ENCODE data around the gene NIPBL. TPM values are rescaled to one million over a fixed set of nuclear protein-coding genes. Genes with fewer than 3 reads are reported as not detected.

Gene NIPBL
- total RNA-seq, 1 donor from 2014 or later: 67.3 TPM

DNA sequence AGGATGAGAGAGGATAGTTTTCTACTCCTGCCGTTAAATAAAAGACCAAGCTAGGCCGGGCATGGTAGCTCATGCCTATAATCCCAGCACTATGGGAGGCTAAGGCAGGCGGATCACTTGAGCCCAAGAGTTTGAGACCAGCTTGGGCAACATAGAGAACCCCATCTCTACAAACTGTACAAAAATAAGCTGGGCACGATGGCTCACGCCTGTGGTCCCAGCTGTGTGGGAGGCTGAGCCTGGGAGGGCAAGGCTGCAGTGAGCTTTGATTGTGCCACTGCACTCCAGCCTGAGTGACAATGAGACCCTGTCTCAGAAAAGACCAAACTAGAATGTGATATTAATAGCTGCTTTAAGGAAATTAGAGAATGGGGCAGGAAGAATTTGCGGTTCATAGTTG lies 158.4 kb downstream of the NIPBL start:
- ATAC-seq (no peak), DNase-seq (no peak)
- peaks cover 61% of the 10 kb centered on the region for H3K36me3 ChIP-seq
- intact Hi-C loops (cut with DNase I): no loop called here
- no peak overlapping the region for H3K27ac ChIP-seq
- TF ChIP-seq, protein P1, sequence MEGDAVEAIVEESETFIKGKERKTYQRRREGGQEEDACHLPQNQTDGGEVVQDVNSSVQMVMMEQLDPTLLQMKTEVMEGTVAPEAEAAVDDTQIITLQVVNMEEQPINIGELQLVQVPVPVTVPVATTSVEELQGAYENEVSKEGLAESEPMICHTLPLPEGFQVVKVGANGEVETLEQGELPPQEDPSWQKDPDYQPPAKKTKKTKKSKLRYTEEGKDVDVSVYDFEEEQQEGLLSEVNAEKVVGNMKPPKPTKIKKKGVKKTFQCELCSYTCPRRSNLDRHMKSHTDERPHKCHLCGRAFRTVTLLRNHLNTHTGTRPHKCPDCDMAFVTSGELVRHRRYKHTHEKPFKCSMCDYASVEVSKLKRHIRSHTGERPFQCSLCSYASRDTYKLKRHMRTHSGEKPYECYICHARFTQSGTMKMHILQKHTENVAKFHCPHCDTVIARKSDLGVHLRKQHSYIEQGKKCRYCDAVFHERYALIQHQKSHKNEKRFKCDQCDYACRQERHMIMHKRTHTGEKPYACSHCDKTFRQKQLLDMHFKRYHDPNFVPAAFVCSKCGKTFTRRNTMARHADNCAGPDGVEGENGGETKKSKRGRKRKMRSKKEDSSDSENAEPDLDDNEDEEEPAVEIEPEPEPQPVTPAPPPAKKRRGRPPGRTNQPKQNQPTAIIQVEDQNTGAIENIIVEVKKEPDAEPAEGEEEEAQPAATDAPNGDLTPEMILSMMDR (IDR thresholded peaks at IDR 0.05): no peak
- no peaks in the 10 kb centered on the region for H3K9me3 ChIP-seq
- H3K4me3 ChIP-seq: no peak overlapping the region
- H3K27me3 ChIP-seq (ENCODE audit: low read depth): no peaks in the 10 kb centered on the region
- no peaks in the 10 kb centered on the region for H3K4me1 ChIP-seq

DNA sequence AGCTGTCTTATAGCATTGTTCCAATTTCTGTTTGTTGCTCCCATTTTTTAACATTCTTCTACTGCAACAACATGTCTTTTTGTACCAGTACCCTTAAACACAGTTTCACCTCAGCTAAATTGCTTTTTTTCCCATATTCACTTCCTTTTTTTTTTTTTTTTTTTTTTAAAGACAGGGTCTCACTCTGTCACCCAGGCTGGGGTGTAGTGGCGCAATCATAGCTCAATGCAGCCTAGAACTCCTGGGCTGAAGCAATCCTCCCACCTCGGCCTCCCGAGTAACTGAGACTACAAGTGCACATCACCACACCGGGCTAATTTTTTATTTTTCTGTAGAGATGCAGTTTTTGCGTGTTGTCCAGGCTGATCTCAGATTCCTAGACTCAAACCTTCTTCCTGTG lies 161.3 kb downstream of the NIPBL start:
- H3K4me1 ChIP-seq: no peaks in the 10 kb centered on the region

DNA sequence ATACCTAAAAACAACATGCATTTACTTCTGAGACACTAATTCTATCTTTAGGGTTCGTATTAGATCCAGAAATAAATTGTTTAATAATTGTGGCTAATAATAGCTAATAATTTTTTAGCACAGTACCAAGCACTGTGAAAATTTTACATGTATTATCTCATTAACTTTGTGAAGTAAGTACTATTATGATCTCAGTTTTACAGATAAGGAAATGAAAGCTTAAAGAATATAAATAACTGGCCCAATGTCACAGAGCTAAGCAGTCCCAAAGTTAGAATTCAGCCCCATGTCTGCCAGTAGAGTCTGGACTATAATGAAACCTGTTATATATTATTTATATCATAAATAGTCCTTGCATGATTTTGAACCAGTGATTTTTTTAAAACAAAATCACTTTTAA lies 163.3 kb downstream of the NIPBL start:
- H3K9me3 ChIP-seq: no peaks in the 10 kb centered on the region
- H3K27me3 ChIP-seq (ENCODE audit: low read depth): no peaks in the 10 kb centered on the region
- no peak overlapping the region for H3K4me3 ChIP-seq
- H3K4me1 ChIP-seq: no peaks in the 10 kb centered on the region
- no peak for ATAC-seq
- DNase-seq: no peak
- intact Hi-C loops (cut with DNase I): no loop called here
- H3K27ac ChIP-seq: no peak overlapping the region
- H3K36me3 ChIP-seq: peaks cover 73% of the 10 kb centered on the region
- TF ChIP-seq, protein P1 (IDR thresholded peaks at IDR 0.05): no peak

More for the DNA sequence above, 161.3 kb downstream of the NIPBL start:
- ATAC-seq (no peak), DNase-seq (no peak)
- intact Hi-C loops (cut with DNase I): no loop called here
- H3K4me3 ChIP-seq: no peak overlapping the region
- H3K27me3 ChIP-seq (ENCODE audit: low read depth): no peaks in the 10 kb centered on the region
- no peak overlapping the region for H3K27ac ChIP-seq
- H3K9me3 ChIP-seq: no peaks in the 10 kb centered on the region
- peaks cover 62% of the 10 kb centered on the region for H3K36me3 ChIP-seq
- TF ChIP-seq, protein P1 (IDR thresholded peaks at IDR 0.05): no peak

DNA sequence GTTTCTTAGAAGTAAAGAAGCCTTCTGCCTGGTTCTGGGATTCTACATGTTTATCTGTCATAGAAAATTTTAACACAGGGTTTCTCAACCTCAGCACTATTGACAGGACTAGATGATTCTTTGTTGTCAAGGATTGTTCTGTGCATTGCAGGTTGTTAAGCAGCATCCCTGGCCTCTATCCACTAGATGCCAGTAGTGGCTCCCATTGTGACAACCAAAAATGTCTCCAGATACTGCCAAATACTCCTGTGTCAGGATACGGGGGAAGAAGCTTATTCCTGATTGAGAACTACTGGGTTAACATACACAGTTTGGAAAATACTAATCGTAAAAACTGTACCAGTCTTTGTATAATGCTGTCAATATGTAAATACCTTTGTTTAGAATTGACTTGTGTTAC lies 167.1 kb downstream of the NIPBL start:
- intact Hi-C loops (cut with DNase I): no loop called here
- DNase-seq (no peak), ATAC-seq (no peak)
- Histone ChIP-seq H3K27ac (no peak overlapping the region), H3K36me3 (peaks cover 98% of the 10 kb centered on the region), H3K4me1 (no peaks in the 10 kb centered on the region), H3K4me3 (no peak overlapping the region), H3K27me3 (ENCODE audit: low read depth) (no peaks in the 10 kb centered on the region), H3K9me3 (no peaks in the 10 kb centered on the region)
- TF ChIP-seq, protein P1 (IDR thresholded peaks at IDR 0.05): no peak

DNA sequence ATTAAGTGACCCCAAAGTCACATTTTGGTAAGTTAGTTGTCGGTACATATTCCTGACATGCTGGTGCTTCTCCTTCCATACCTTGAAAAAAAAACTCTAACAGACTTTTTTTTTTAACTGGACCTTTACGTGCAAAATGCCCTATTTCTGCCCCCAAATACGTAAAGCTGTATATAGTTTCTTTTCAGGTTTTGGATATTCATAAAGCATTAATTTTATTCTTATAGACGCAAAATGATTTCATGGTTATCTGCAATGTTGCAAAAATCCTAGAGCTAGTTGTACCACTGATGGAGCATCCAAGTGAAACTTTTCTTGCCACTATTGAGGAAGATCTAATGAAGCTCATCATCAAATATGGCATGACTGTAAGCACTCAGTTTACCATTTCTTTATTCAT lies 167.6 kb downstream of the NIPBL start:
- DNase-seq (no peak), ATAC-seq (no peak)
- intact Hi-C loops (cut with DNase I): no loop called here
- H3K4me3 ChIP-seq: no peak overlapping the region
- H3K4me1 ChIP-seq: no peaks in the 10 kb centered on the region
- no peak overlapping the region for H3K27ac ChIP-seq
- no peaks in the 10 kb centered on the region for H3K27me3 ChIP-seq (ENCODE audit: low read depth)
- no peaks in the 10 kb centered on the region for H3K9me3 ChIP-seq
- TF ChIP-seq, protein P1 (IDR thresholded peaks at IDR 0.05): no peak
- peaks cover 98% of the 10 kb centered on the region for H3K36me3 ChIP-seq

DNA sequence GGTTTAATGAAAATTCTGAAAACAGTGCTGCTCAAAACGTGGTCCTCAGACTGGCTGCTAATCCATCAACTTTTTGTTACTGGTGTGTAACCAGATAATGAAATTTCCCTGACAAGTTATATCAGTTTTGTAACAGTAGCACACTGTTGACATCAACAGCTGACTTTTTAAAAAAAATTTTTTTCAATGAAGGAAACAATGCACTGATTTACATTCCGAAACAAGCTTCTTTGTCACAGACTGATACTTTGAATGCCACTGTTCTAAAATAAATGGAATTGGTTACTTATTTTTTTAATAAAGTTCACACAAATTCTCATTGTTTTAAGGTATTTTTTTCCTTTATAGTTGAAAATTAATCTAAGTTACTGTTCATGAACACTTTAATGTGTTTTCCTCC lies 169.1 kb downstream of the NIPBL start:
- Histone ChIP-seq H3K36me3 (peaks cover 98% of the 10 kb centered on the region), H3K4me1 (no peaks in the 10 kb centered on the region), H3K4me3 (no peak overlapping the region), H3K27me3 (ENCODE audit: low read depth) (no peaks in the 10 kb centered on the region), H3K9me3 (no peaks in the 10 kb centered on the region), H3K27ac (no peak overlapping the region)
- DNase-seq (no peak), ATAC-seq (no peak)
- TF ChIP-seq, protein P1 (IDR thresholded peaks at IDR 0.05): no peak
- intact Hi-C loops (cut with DNase I): no loop called here

Measured in lower lobe of right lung (tissue), 2 donors.